Epithelial cell of proximal tubule (primary cell): ENCODE results near the gene RPS6KA4. TPM values are rescaled to one million over a fixed set of nuclear protein-coding genes. Genes with fewer than 3 reads are reported as not detected.
A peak's percentile ranks its signal among the peaks of the same experiment; 100 is the strongest.

Experiments used
- DNase-seq: peaks from one replicate; pipeline ENCODE4 v3.0.0-alpha.2; 2011; ENCODE audit warnings: low read depth
- H3K4me3 ChIP-seq: 2 replicates; pipeline ENCODE4 v1.5.1; 2011; ENCODE audit warnings: low read depth, mild to moderate bottlenecking, low read length
- total RNA-seq: library from RNA; depleted of rRNA; stranded (reverse); fragments of >200 nt; gene quantifications from 2 replicates; pipeline ENCODE4 v1.2.3, GENCODE V29; 2015
- TF ChIP-seq, protein P1 (sequence below): conservative IDR thresholded peaks from 2 replicates; pipeline ENCODE4 v1.5.1; 2012; ENCODE audit warnings: low read depth, mild to moderate bottlenecking, low read length

Gene RPS6KA4
- total RNA-seq, 1 donor from 2014 or later = 37.1 TPM

DNA sequence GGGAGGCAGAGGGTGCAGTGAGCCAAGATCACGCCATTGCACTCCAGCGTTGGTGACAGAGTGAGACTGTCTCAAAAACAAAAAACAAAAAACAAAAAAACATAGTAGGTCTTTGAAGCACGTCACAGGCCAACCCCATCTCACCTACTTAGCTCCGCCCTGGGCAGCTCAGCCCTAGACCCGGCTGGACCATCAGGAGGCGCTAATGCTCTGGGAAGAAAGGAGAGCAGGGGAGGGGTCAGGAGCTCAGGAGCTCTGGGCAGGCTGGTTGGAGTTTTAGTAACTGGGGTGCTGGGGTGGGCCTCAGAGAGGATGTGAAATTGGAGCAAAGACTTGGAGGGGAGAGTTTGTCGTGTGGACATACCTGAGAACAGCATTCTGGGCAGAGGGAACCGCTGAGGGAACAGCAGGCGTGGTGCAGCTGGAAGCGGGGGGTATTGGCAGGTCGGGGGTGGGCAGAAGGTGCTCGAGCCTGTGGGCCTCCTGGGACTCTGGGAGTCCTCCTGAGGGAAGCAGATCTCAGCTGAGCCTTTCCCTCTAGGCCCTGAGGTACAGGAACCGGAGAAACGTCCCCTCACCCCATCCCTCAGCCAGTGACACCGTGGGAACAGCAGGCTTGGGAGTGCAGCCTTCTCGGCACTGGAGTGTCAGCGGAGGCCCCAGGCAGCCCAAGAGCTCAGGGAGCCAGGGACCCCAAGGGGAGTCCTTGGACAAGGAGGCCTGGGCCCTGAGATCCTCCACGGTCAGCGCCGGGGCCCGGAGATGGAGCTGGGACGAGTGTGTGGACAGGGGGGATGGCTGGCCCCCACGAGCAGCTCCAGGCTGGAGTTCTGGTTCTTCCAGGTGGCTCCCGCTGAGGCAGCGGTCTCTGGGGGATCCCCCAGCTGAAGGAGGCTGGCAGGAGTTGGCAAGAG, 2.2 kb upstream of the RPS6KA4 start:
- DNase-seq = no peak
- H3K4me3 ChIP-seq = no peak overlapping the region
- TF ChIP-seq, protein P1, sequence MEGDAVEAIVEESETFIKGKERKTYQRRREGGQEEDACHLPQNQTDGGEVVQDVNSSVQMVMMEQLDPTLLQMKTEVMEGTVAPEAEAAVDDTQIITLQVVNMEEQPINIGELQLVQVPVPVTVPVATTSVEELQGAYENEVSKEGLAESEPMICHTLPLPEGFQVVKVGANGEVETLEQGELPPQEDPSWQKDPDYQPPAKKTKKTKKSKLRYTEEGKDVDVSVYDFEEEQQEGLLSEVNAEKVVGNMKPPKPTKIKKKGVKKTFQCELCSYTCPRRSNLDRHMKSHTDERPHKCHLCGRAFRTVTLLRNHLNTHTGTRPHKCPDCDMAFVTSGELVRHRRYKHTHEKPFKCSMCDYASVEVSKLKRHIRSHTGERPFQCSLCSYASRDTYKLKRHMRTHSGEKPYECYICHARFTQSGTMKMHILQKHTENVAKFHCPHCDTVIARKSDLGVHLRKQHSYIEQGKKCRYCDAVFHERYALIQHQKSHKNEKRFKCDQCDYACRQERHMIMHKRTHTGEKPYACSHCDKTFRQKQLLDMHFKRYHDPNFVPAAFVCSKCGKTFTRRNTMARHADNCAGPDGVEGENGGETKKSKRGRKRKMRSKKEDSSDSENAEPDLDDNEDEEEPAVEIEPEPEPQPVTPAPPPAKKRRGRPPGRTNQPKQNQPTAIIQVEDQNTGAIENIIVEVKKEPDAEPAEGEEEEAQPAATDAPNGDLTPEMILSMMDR = peak; percentile 56

DNA sequence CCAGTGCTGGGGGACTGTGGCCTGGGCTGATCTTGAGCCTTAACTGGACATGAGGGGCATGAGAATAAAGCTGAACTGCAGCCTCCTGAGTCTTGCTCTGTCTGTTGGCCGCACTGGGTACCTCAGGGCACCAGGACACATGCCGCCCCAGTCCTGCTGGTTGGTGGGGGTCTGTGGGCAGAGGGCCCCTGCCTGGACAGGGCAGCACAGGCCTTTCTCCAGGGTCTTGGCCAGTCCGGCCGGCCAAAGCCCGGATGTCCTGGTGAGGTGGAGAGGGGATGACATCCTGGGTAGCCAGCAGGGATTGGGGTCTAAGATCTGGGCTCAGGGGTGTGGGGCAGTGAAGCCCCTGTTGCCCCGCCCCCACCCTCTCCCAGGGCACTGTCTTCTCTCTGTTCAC, 1.5 kb upstream of the RPS6KA4 start:
- TF ChIP-seq, protein P1 = no peak
- DNase-seq = no peak
- H3K4me3 ChIP-seq = no peak overlapping the region

DNA sequence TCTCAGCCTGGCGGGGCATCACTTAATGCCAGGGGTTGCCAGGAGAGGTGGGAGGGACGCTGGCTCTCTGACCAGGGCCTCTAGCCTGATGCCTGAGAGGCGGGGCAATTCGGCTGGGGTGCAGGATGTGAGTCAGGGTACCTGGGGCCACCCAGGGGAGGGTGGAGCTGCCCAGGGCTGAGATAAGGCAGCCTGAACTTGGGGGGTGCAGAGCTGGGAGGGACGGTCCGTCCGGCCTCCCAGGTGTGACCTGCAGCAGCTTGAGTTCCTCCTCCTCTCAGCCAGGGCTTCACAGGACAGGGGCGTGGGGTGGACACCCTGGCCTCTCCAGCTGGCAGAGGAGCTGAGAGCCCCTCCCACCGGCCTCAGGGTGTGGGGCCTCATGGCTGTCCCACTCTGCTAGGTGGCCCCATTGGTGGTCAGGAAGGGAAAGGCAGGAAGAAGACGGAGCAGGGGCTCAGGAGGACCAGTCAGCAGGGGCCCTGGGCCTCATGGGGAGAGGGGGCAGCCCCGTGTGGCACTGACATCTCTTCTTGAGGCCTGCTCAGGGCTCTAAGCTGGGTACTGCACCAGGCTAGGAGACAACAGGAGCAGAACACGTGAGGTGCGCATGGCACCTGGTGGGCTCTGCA, 942 bp upstream of the RPS6KA4 start:
- DNase-seq = no peak
- H3K4me3 ChIP-seq = peak overlapping the region; percentile 93
- TF ChIP-seq, protein P1 = no peak

DNA sequence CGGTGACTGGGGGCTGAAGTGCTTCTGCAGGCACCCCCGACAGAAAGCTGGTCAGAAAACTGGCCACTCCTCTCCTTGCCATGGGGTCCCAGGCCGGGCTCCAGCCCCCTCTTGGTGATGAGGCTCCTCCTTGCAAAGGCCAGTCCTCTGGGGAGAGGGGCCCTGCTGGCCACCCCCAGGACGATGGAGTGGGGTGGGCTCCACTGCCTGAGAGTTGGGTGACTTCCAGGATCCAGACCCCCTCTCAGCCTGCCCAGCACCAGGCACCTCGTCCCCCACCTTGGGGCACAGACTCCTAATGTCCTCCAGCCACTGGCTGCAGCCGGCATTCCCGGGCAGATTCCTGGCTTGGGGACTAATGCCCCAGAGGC, 441 bp upstream of the RPS6KA4 start:
- H3K4me3 ChIP-seq = peak overlapping the region; percentile 93
- DNase-seq = no peak
- TF ChIP-seq, protein P1 = no peak

DNA sequence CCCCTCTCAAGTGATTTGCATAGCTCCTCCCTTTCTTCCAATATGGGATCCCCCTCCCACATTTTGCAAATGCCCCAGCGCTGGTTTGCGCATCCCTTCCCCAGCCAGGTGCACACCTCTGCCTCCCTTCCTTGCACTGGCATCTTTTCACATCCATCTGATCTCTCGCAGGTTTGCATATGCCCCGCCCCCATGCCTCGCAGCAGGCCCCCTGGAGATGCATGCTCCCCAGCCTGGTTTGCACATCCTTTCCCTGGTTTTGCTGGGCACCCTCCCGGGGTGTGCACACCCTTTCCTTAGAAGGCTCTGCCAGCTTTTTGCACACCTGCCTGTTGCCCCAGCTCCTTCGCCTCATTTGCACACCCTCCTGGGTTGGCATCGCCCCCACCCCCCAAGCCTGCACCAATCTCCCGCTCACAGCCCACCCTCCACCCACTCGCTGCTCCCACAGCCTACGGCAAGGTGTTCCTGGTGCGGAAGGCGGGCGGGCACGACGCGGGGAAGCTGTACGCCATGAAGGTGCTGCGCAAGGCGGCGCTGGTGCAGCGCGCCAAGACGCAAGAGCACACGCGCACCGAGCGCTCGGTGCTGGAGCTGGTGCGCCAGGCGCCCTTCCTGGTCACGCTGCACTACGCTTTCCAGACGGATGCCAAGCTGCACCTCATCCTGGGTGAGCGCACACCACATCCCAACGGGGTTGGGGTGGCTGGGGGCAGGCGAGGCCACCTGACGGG, 917 bp downstream of the RPS6KA4 start:
- no peak for DNase-seq
- TF ChIP-seq, protein P1 = no peak
- peak overlapping the region; percentile 93 for H3K4me3 ChIP-seq

DNA sequence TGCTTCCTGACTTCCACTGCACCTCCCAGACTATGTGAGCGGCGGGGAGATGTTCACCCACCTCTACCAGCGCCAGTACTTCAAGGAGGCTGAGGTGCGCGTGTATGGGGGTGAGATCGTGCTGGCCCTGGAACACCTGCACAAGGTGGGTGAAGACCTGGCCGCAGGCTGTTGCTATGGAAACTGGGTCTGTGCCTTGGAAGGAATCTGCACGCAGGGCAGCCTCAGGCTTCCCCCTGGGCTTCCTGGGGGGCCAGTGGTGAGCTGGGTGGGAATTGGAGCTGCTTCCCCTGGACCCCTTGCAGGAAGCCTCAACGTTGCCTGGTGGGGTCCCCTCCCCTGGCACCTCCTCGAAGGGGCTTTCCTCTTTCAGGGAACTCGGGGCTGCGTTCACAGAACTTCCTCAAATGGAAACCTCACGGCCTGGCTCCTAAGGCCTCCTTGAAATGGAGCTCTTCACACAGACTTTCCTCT, 1.5 kb downstream of the RPS6KA4 start:
- TF ChIP-seq, protein P1 = no peak
- no peak overlapping the region for H3K4me3 ChIP-seq
- no peak for DNase-seq
